Measurements from ENCODE around the gene CCDC117. TPM values are rescaled to one million over a fixed set of nuclear protein-coding genes. Genes with fewer than 3 reads are reported as not detected.

The CCDC117 gene
- total and polyA plus RNA-seq, 7 donors: 9.1 to 39.1 (median 27.5) TPM

- no peak overlapping the region for H3K27ac ChIP-seq
- intact Hi-C loops (cut with DNase I): no loop called here
- no peak for ATAC-seq
- H3K9me3 ChIP-seq: no peaks in the 10 kb centered on the region
- WGBS, 3 donors: 61 to 68% (median 62%) methylated on average over 3 of the region's 3 CpGs
- H3K36me3 ChIP-seq (ENCODE audit: insufficient read depth in 1 of 2, low read depth in 1 of 2): peaks cover 11 to 68% of the 10 kb centered on the region in 2 donors
- no peaks in the 10 kb centered on the region for H3K27me3 ChIP-seq (ENCODE audit: insufficient read depth in 3 of 3, low read length in 2 of 3)
- DNase-seq: no peak
- TF ChIP-seq CTCF (IDR thresholded peaks at IDR 0.05): no peak
- H3K4me3 ChIP-seq: no peak overlapping the region
- peaks cover 5% of the 10 kb centered on the region for H3K4me1 ChIP-seq
These were observed 16.1 kb downstream of the CCDC117 start for GRCh38 chr22:28788601-28789000.

GRCh38 chr22:28791124-28791523 is 18.6 kb downstream of the CCDC117 start:
- H3K9me3 ChIP-seq: no peaks in the 10 kb centered on the region
- no peaks in the 10 kb centered on the region for H3K27me3 ChIP-seq (ENCODE audit: insufficient read depth in 3 of 3, low read length in 2 of 3)
- H3K4me1 ChIP-seq: peaks cover 10% of the 10 kb centered on the region
- H3K27ac ChIP-seq: no peak overlapping the region
- ATAC-seq: peak in 1 of 4 donors; percentile 8
- WGBS, 3 donors: 93 to 99% (median 94%) methylated on average over 5 of the region's 5 CpGs
- TF ChIP-seq CTCF (IDR thresholded peaks at IDR 0.05): no peak
- intact Hi-C loops (cut with DNase I): loop anchor here in 1 of 2 donors (5.0 kb wide), 1 partner anchor 36 kb away; no protein-coding TSS in a partner anchor
- DNase-seq: no peak
- H3K36me3 ChIP-seq (ENCODE audit: insufficient read depth in 1 of 2, low read depth in 1 of 2): peaks cover 13 to 68% of the 10 kb centered on the region in 2 donors
- H3K4me3 ChIP-seq: no peak overlapping the region

- WGBS, 3 donors: 58 to 68% (median 59%) methylated on average over 3 of the region's 3 CpGs
- Histone ChIP-seq H3K27ac (no peak overlapping the region), H3K4me1 (peaks cover 18% of the 10 kb centered on the region), H3K27me3 (ENCODE audit: insufficient read depth in 3 of 3, low read length in 2 of 3) (no peaks in the 10 kb centered on the region), H3K36me3 (ENCODE audit: insufficient read depth in 1 of 2, low read depth in 1 of 2) (peaks cover 18 to 68% of the 10 kb centered on the region in 2 donors), H3K9me3 (no peaks in the 10 kb centered on the region), H3K4me3 (no peak overlapping the region)
- TF ChIP-seq CTCF (IDR thresholded peaks at IDR 0.05): no peak
- intact Hi-C loops (cut with DNase I): loop anchor here in 1 of 2 donors (5.0 kb wide), 1 partner anchor 35 kb away; no protein-coding TSS in a partner anchor
- DNase-seq (no peak), ATAC-seq (peak in 3 of 4 donors; percentile 5 to 37 (median 30))
These were observed 19.5 kb downstream of the CCDC117 start for GRCh38 chr22:28791841-28792490.

- H3K4me3 ChIP-seq: no peak overlapping the region
- H3K9me3 ChIP-seq: no peaks in the 10 kb centered on the region
- H3K36me3 ChIP-seq (ENCODE audit: insufficient read depth in 1 of 2, low read depth in 1 of 2): peaks cover 20 to 68% of the 10 kb centered on the region in 2 donors
- WGBS, 3 donors: 89 to 92% (median 91%) methylated on average over 15 of the region's 15 CpGs
- no peak overlapping the region for H3K27ac ChIP-seq
- DNase-seq (no peak), ATAC-seq (peak; percentile 16 to 27 (median 22))
- intact Hi-C loops (cut with DNase I): loop anchor here in 1 of 2 donors (5.0 kb wide), 1 partner anchor 35 kb away; no protein-coding TSS in a partner anchor
- H3K4me1 ChIP-seq: peaks cover 26% of the 10 kb centered on the region
- H3K27me3 ChIP-seq (ENCODE audit: insufficient read depth in 3 of 3, low read length in 2 of 3): no peaks in the 10 kb centered on the region
- no peak for TF ChIP-seq CTCF (IDR thresholded peaks at IDR 0.05)
These were observed 20.2 kb downstream of the CCDC117 start for GRCh38 chr22:28792491-28793383.

Measured in psoas muscle (tissue), 8 donors.